K562 (cell line): Measurements from ENCODE around the gene KCNJ8. TPM values are rescaled to one million over a fixed set of nuclear protein-coding genes. Genes with fewer than 3 reads are reported as not detected.

Experiments used
- ATAC-seq: fragments of 200-7000 bp; cut with Tn5 transposase; 3 replicates; pipeline ENCODE4 v1.9.1; 2020; ENCODE audit warnings: moderate library complexity
- BruUV-seq: library from RNA; stranded (reverse); fragments of 400-500 nt; replicated peaks from 2 replicates; lab custom pipeline; 2021; lab: Mats Ljungman, UMichigan
- CTCF ChIA-PET: fragments of 300-600 bp; formaldehyde crosslinking; extraction: SDS; loops from one replicate; lab custom pipeline; 2021; ENCODE audit warnings: low intra/inter-chr PET ratio; lab: Yijun Ruan, JAX
- POLR2A ChIA-PET: fragments of 300-600, 350-650 bp; sonication (Branson Sonifier 250); formaldehyde crosslinking; extraction: SDS; loops from one replicate; lab custom pipeline; 2021; ENCODE audit warnings: antibody characterized with exemption, inconsistent platforms; lab: Yijun Ruan, JAX
- DNase-seq, 4 experiments: peaks; one replicate each; pipeline versions ENCODE4 v3.0.0 to v3.0.0-alpha.2; 2011 to 2018; ENCODE audit warnings: low spot score in 3 of 4, mixed read lengths in 3 of 4; ENCODE audit errors: extremely low read depth in 1 of 4
- FAIRE-seq: peaks from 2 replicates; lab custom pipeline; 2011; peaks lifted over from hg19 to GRCh38; lab: Jason Lieb, UNC
- H2AFZ ChIP-seq: 2 replicates; pipeline ENCODE4 v1.6.0; 2011; ENCODE audit warnings: low read depth, low read length, control low read depth, inconsistent platforms
- H3K27ac ChIP-seq: fragments of 200-600 bp; 3 replicates; pipeline ENCODE4 v1.8.0; 2011; ENCODE audit warnings: low read depth, mild to moderate bottlenecking, control low read depth, inconsistent platforms, low read length, moderate library complexity, mixed read lengths; ENCODE audit errors: extremely low read depth
- H3K27me3 ChIP-seq, 2 experiments: fragments of 300-600 bp in 1 of 2; 2 replicates in 1 of 2; 3 replicates in 1 of 2; pipeline versions ENCODE4 v1.6.0 to v1.8.0; 2011; ENCODE audit warnings: inconsistent platforms in 2 of 2, low read length in 2 of 2, mild to moderate bottlenecking in 1 of 2, mixed read lengths in 1 of 2, moderate library complexity in 1 of 2; ENCODE audit not compliant: control insufficient read depth in 2 of 2, insufficient read depth in 2 of 2
- H3K36me3 ChIP-seq: fragments of 300-600 bp; 3 replicates; pipeline ENCODE4 v1.8.0; 2011; ENCODE audit warnings: mild to moderate bottlenecking, low read length, inconsistent platforms; ENCODE audit not compliant: control insufficient read depth, insufficient read depth
- H3K4me1 ChIP-seq, 2 experiments: fragments of 200-600 bp in 1 of 2; replicated peaks in 1 of 2; 2 replicates in 1 of 2; 3 replicates in 1 of 2; pipeline versions ENCODE4 v1.5.1 to v1.8.0; 2011; ENCODE audit warnings: inconsistent platforms in 2 of 2, low read length in 2 of 2, mild to moderate bottlenecking in 1 of 2, mixed read lengths in 1 of 2, moderate library complexity in 1 of 2; ENCODE audit not compliant: control insufficient read depth in 2 of 2, insufficient read depth in 2 of 2
- H3K4me2 ChIP-seq: 2 replicates; pipeline ENCODE4 v1.6.1; 2011; ENCODE audit warnings: low read length, control low read depth, inconsistent platforms, mixed read lengths; ENCODE audit not compliant: insufficient read depth
- H3K4me3 ChIP-seq: fragments of 200-600 bp; sonication (generic), shearing (Covaris generic); 2 replicates; pipeline ENCODE4 v1.5.1; 2016; ENCODE audit warnings: control low read depth, inconsistent platforms
- H3K79me2 ChIP-seq: fragments of 200-600 bp; 3 replicates; pipeline ENCODE4 v1.8.0; 2011; ENCODE audit warnings: low read length, inconsistent platforms; ENCODE audit not compliant: control insufficient read depth, insufficient read depth
- H3K9ac ChIP-seq, 2 experiments: 2 replicates each; pipeline versions ENCODE4 v1.6.0 to v1.6.1; 2011; ENCODE audit warnings: low read depth in 2 of 2, low read length in 2 of 2, control low read depth in 1 of 2, inconsistent platforms in 1 of 2, mild to moderate bottlenecking in 1 of 2, mixed read lengths in 1 of 2; ENCODE audit not compliant: insufficient read depth in 1 of 2
- H3K9me1 ChIP-seq: one replicate; pipeline ENCODE4 v1.6.0; 2011; ENCODE audit warnings: inconsistent platforms, mild to moderate bottlenecking, low read length, moderate library complexity; ENCODE audit not compliant: control insufficient read depth, insufficient read depth
- H3K9me3 ChIP-seq: replicated peaks from 2 replicates; pipeline ENCODE4 v1.5.1; 2011; ENCODE audit warnings: low read depth, low read length, inconsistent platforms; ENCODE audit not compliant: control insufficient read depth, insufficient read depth
- H4K20me1 ChIP-seq: replicated peaks from 2 replicates; pipeline ENCODE4 v1.6.1; 2011; ENCODE audit warnings: low read length, inconsistent platforms, mixed read lengths; ENCODE audit not compliant: control insufficient read depth, insufficient read depth
- ARNT ChIP-seq, 2 experiments: fragments of 450-650 bp; IDR thresholded peaks; 2 replicates each; pipeline ENCODE4 v1.6.1; 2016; ENCODE audit warnings: mild to moderate bottlenecking in 1 of 2
- HDAC6 ChIP-seq: IDR thresholded peaks from 2 replicates; pipeline ENCODE4 v1.6.1; 2012; ENCODE audit warnings: low read depth, mild to moderate bottlenecking, control low read depth, inconsistent platforms, low read length, moderate library complexity
- MEIS2 ChIP-seq: fragments of 450-650 bp; IDR thresholded peaks from 2 replicates; pipeline ENCODE4 v1.6.1; 2014; ENCODE audit warnings: mild to moderate bottlenecking; ENCODE audit not compliant: partially characterized antibody
- RBM15 ChIP-seq: fragments of 200-400 bp; formaldehyde crosslinking; IDR thresholded peaks from 2 replicates; pipeline ENCODE4 v1.6.1; 2018; ENCODE audit warnings: mild to moderate bottlenecking, low read length, moderate library complexity; ENCODE audit not compliant: insufficient read depth
- SIN3A ChIP-seq, 2 experiments: fragments of 150-350 bp in 1 of 2; IDR thresholded peaks; 2 replicates each; pipeline ENCODE4 v1.6.1; 2011 to 2016; ENCODE audit warnings: borderline replicate concordance in 2 of 2, low read depth in 2 of 2, low read length in 2 of 2, mild to moderate bottlenecking in 2 of 2, moderate library complexity in 2 of 2; ENCODE audit not compliant: control insufficient read depth in 1 of 2
- SMAD2 ChIP-seq: fragments of 150-350 bp; IDR thresholded peaks from 2 replicates; pipeline ENCODE4 v1.6.1; 2014; ENCODE audit warnings: low read depth, mild to moderate bottlenecking, low read length
- ZNF133 ChIP-seq: fragments of 250-450 bp; sonication (Bioruptor Pico); IDR thresholded peaks from 2 replicates; pipeline ENCODE4 v1.4.0; 2020; ENCODE audit warnings: mild to moderate bottlenecking
- ZNF134 ChIP-seq: fragments of 250-450 bp; sonication (Bioruptor Pico); conservative IDR thresholded peaks from 2 replicates; pipeline ENCODE4 v1.4.0; 2020
- ZNF384 ChIP-seq: IDR thresholded peaks from 2 replicates; pipeline ENCODE4 v1.6.1; 2012; ENCODE audit warnings: low read depth, low read length, improper control_type of control experiment
- WGBS: fragments of 100-300 bp; shearing (Covaris generic); methylation state at CpG from one replicate; pipeline ENCODE4 v1.1.6; 2016; ENCODE audit warnings: low coverage, mixed read lengths; ENCODE audit not compliant: insufficient coverage; ENCODE audit errors: missing lambda C conversion rate; 5-methylcytosine and 5-hydroxymethylcytosine counted together
- in situ Hi-C: fragments of 300-500 bp; cut with MboI; formaldehyde crosslinking; loops from 4 replicates; pipeline ENCODE4 v1.15.0; 2018; ENCODE audit warnings: inconsistent platforms, mixed read lengths
- intact Hi-C: fragments of 100-400 bp; cut with micrococcal nuclease; formaldehyde crosslinking; loops from 2 replicates; pipeline ENCODE4 v1.14.2; 2022
- polyA plus RNA-seq, 8 experiments: library from polyadenylated mRNA; depleted of rRNA in 4 of 8; stranded (reverse) in 5 of 8; unstranded in 3 of 8; fragments of >200 nt; fragmentation: Nextera tagmentation in 2 of 8; fragmentation: Illumina TruSeq in 1 of 8; extraction: Ambion mirVana in 2 of 8; extraction: Trizol in 1 of 8; gene quantifications; 2 replicates each; pipeline versions ENCODE4 v1.2.1 to v1.2.3, GENCODE V29; 2011 to 2014; ENCODE audit warnings: inconsistent platforms in 1 of 8, missing spikeins in 1 of 8
- total RNA-seq, 7 experiments: library from RNA; depleted of rRNA in 6 of 7; stranded (reverse); fragments of >200 nt in 6 of 7; fragmentation: Illumina TruSeq in 2 of 7; extraction: Trizol in 2 of 7; gene quantifications; 2 replicates each; pipeline versions ENCODE4 v1.2.1 to v1.2.3, GENCODE V29; 2011 to 2021; ENCODE audit warnings: low replicate concordance in 1 of 7
- TF ChIP-seq, protein P1 (sequence below): fragments of 450-650 bp; IDR thresholded peaks from 2 replicates; pipeline ENCODE4 v1.7.0; 2016; ENCODE audit warnings: borderline replicate concordance
- TF ChIP-seq, protein P2 (sequence below), 2 experiments: fragments of 250-450 bp in 1 of 2; fragments of 450-650 bp in 1 of 2; sonication (Bioruptor Pico) in 1 of 2; IDR thresholded peaks; 2 replicates each; pipeline versions ENCODE4 v1.6.1 to v1.8.0; 2016 to 2021; ENCODE audit warnings: mild to moderate bottlenecking in 2 of 2, moderate library complexity in 2 of 2, missing compliant biosample characterization in 1 of 2, missing genetic modification characterization in 1 of 2
- TF ChIP-seq, protein P3 (sequence below): fragments of 450-650 bp; IDR thresholded peaks from 2 replicates; pipeline ENCODE4 v1.6.1; 2016; ENCODE audit warnings: borderline replicate concordance
- TF ChIP-seq, protein P4 (sequence below): fragments of 200-800 bp; sonication (Bioruptor generic); IDR thresholded peaks from 2 replicates; pipeline ENCODE4 v1.6.1; 2017; ENCODE audit warnings: missing genetic modification characterization, missing compliant biosample characterization
- TF ChIP-seq, protein P5 (sequence below): fragments of 250-450 bp; sonication (Bioruptor Pico); IDR thresholded peaks from 2 replicates; pipeline ENCODE4 v1.4.0; 2020; ENCODE audit warnings: borderline replicate concordance

The KCNJ8 gene
- total and polyA plus RNA-seq, 9 of the 15 experiments (the other 6 are each of a cell fraction or from before 2014, with no cell fraction given) = 0.28 to 3.6 (median 1.1) TPM

DNA sequence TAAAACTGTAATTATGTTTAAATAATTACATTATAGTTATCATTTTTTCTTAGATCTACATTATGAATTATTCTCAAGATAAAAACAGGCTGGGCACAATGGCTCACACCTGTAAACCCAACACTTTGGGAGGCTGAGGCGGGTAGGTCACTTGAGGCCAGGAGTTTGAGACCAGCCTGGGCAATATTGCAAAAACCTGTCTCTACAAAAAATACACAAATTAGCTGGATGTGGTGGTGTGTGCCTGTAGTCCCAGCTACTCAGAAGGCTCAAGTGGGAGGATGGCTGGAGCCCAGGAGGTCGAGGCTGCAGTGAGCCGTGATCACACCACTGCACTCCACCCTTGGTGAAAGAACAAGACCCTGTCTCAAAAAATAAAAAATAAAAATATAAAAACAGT lies 40.3 kb upstream of the KCNJ8 start:
- Histone ChIP-seq H3K9ac (no peak overlapping the region), H3K9me3 (no peaks in the 10 kb centered on the region), H2AFZ (no peak overlapping the region), H3K4me3 (no peak overlapping the region), H4K20me1 (no peaks in the 10 kb centered on the region), H3K27ac (no peak overlapping the region), H3K79me2 (no peaks in the 10 kb centered on the region), H3K4me2 (no peak overlapping the region), H3K27me3 (no peaks in the 10 kb centered on the region), H3K36me3 (no peaks in the 10 kb centered on the region), H3K4me1 (no peaks in the 10 kb centered on the region), H3K9me1 (no peaks in the 10 kb centered on the region)
- POLR2A ChIA-PET = no interaction called here
- in situ Hi-C loops (no loop called here), intact Hi-C loops (no loop called here)
- ATAC-seq = no peak
- no peak for TF ChIP-seq SIN3A (IDR thresholded peaks at IDR 0.05; ENCODE audit: borderline replicate concordance in 2 of 2, control insufficient read depth in 1 of 2, low read depth in 2 of 2, low read length in 2 of 2)
- TF ChIP-seq, protein P1, sequence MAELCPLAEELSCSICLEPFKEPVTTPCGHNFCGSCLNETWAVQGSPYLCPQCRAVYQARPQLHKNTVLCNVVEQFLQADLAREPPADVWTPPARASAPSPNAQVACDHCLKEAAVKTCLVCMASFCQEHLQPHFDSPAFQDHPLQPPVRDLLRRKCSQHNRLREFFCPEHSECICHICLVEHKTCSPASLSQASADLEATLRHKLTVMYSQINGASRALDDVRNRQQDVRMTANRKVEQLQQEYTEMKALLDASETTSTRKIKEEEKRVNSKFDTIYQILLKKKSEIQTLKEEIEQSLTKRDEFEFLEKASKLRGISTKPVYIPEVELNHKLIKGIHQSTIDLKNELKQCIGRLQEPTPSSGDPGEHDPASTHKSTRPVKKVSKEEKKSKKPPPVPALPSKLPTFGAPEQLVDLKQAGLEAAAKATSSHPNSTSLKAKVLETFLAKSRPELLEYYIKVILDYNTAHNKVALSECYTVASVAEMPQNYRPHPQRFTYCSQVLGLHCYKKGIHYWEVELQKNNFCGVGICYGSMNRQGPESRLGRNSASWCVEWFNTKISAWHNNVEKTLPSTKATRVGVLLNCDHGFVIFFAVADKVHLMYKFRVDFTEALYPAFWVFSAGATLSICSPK = no peak
- TF ChIP-seq RBM15 = no peak
- TF ChIP-seq, protein P2, sequence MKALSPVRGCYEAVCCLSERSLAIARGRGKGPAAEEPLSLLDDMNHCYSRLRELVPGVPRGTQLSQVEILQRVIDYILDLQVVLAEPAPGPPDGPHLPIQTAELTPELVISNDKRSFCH (CRISPR knock-in tag; IDR thresholded peaks at IDR 0.05) = no peak
- TF ChIP-seq, protein P2 (tag; IDR thresholded peaks at IDR 0.05) = no peak
- no peak for TF ChIP-seq ZNF384
- no peak for TF ChIP-seq SMAD2
- no peak for TF ChIP-seq MEIS2
- no peak for TF ChIP-seq ZNF134
- TF ChIP-seq, protein P3, sequence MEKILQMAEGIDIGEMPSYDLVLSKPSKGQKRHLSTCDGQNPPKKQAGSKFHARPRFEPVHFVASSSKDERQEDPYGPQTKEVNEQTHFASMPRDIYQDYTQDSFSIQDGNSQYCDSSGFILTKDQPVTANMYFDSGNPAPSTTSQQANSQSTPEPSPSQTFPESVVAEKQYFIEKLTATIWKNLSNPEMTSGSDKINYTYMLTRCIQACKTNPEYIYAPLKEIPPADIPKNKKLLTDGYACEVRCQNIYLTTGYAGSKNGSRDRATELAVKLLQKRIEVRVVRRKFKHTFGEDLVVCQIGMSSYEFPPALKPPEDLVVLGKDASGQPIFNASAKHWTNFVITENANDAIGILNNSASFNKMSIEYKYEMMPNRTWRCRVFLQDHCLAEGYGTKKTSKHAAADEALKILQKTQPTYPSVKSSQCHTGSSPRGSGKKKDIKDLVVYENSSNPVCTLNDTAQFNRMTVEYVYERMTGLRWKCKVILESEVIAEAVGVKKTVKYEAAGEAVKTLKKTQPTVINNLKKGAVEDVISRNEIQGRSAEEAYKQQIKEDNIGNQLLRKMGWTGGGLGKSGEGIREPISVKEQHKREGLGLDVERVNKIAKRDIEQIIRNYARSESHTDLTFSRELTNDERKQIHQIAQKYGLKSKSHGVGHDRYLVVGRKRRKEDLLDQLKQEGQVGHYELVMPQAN = no peak
- TF ChIP-seq ARNT (IDR thresholded peaks at IDR 0.05) = no peak
- TF ChIP-seq ZNF133 = no peak
- TF ChIP-seq, protein P4, sequence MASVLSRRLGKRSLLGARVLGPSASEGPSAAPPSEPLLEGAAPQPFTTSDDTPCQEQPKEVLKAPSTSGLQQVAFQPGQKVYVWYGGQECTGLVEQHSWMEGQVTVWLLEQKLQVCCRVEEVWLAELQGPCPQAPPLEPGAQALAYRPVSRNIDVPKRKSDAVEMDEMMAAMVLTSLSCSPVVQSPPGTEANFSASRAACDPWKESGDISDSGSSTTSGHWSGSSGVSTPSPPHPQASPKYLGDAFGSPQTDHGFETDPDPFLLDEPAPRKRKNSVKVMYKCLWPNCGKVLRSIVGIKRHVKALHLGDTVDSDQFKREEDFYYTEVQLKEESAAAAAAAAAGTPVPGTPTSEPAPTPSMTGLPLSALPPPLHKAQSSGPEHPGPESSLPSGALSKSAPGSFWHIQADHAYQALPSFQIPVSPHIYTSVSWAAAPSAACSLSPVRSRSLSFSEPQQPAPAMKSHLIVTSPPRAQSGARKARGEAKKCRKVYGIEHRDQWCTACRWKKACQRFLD (CRISPR knock-in tag) = no peak
- TF ChIP-seq HDAC6 = no peak
- TF ChIP-seq, protein P5, sequence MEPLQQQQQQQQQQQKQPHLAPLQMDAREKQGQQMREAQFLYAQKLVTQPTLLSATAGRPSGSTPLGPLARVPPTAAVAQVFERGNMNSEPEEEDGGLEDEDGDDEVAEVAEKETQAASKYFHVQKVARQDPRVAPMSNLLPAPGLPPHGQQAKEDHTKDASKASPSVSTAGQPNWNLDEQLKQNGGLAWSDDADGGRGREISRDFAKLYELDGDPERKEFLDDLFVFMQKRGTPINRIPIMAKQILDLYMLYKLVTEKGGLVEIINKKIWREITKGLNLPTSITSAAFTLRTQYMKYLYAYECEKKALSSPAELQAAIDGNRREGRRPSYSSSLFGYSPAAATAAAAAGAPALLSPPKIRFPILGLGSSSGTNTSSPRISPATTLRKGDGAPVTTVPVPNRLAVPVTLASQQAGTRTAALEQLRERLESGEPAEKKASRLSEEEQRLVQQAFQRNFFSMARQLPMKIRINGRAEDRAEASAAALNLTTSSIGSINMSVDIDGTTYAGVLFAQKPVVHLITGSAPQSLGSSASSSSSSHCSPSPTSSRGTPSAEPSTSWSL (CRISPR knock-in tag) = no peak
- CTCF ChIA-PET = no interaction called here
- 30% methylated on average over 3 of the region's 3 CpGs for WGBS
- FAIRE-seq = no peak
- no TSS peak for BruUV-seq
- no peak for DNase-seq
